H9 (cell line): ENCODE results near the gene RAP1GAP2. TPM values are rescaled to one million over a fixed set of nuclear protein-coding genes. Genes with fewer than 3 reads are reported as not detected.

Source experiments
- DNase-seq: peaks from one replicate; pipeline ENCODE4 v3.0.0-alpha.2; 2017
- H2AFZ ChIP-seq: one replicate; pipeline ENCODE4 v1.6.1; 2013; ENCODE audit warnings: mild to moderate bottlenecking, low read length, control low read depth, moderate library complexity
- H2AK5ac ChIP-seq: 2 replicates; pipeline ENCODE4 v1.6.1; 2013; ENCODE audit warnings: low read length, control low read depth, mixed read lengths; ENCODE audit not compliant: insufficient read length
- H2BK120ac ChIP-seq: one replicate; pipeline ENCODE4 v1.6.1; 2013; ENCODE audit warnings: low read depth, mild to moderate bottlenecking, low read length, control low read depth, inconsistent platforms; ENCODE audit not compliant: poor library complexity, severe bottlenecking
- H2BK12ac ChIP-seq: 2 replicates; pipeline ENCODE4 v1.6.1; 2013; ENCODE audit warnings: low read length, control low read depth, mixed read lengths, low read depth; ENCODE audit not compliant: insufficient read length
- H2BK15ac ChIP-seq: 2 replicates; pipeline ENCODE4 v1.6.1; 2013; ENCODE audit warnings: low read depth, low read length, control low read depth
- H2BK20ac ChIP-seq: one replicate; pipeline ENCODE4 v1.6.1; 2013; ENCODE audit warnings: low read depth, mild to moderate bottlenecking, low read length, control low read depth, inconsistent platforms; ENCODE audit not compliant: poor library complexity, severe bottlenecking
- H2BK5ac ChIP-seq: 2 replicates; pipeline ENCODE4 v1.6.1; 2013; ENCODE audit warnings: low read length, control low read depth, mixed read lengths; ENCODE audit not compliant: insufficient read length
- H3K14ac ChIP-seq: 2 replicates; pipeline ENCODE4 v1.6.1; 2013; ENCODE audit warnings: low read length, control low read depth; ENCODE audit not compliant: insufficient read depth
- H3K18ac ChIP-seq: 2 replicates; pipeline ENCODE4 v1.6.1; 2013; ENCODE audit warnings: low read depth, mild to moderate bottlenecking, mixed read lengths, low read length, control low read depth; ENCODE audit not compliant: insufficient read length
- H3K23ac ChIP-seq: 2 replicates; pipeline ENCODE4 v1.6.1; 2013; ENCODE audit warnings: low read length, control low read depth, mixed read lengths, low read depth; ENCODE audit not compliant: insufficient read length
- H3K23me2 ChIP-seq: 2 replicates; pipeline ENCODE4 v1.6.1; 2013; ENCODE audit warnings: low read depth, mild to moderate bottlenecking, mixed read lengths, low read length, control low read depth; ENCODE audit not compliant: insufficient read length, poor library complexity, severe bottlenecking
- H3K27ac ChIP-seq: 2 replicates; pipeline ENCODE4 v1.5.1; 2013; ENCODE audit warnings: low read length, control low read depth, mixed read lengths, low read depth; ENCODE audit not compliant: insufficient read length
- H3K27me3 ChIP-seq: 2 replicates; pipeline ENCODE4 v1.6.1; 2013; ENCODE audit warnings: low read length, control low read depth, inconsistent platforms; ENCODE audit not compliant: insufficient read depth
- H3K4ac ChIP-seq: 2 replicates; pipeline ENCODE4 v1.6.1; 2013; ENCODE audit warnings: low read depth, mild to moderate bottlenecking, control low read depth, inconsistent platforms, low read length, moderate library complexity
- H3K4me1 ChIP-seq: 2 replicates; pipeline ENCODE4 v1.6.1; 2013; ENCODE audit warnings: low read length, control low read depth, inconsistent platforms; ENCODE audit not compliant: insufficient read depth
- H3K4me2 ChIP-seq: 2 replicates; pipeline ENCODE4 v1.6.1; 2013; ENCODE audit warnings: low read length, control low read depth, mixed read lengths; ENCODE audit not compliant: insufficient read length, insufficient read depth
- H3K56ac ChIP-seq: 2 replicates; pipeline ENCODE4 v1.6.1; 2013; ENCODE audit warnings: low read depth, mild to moderate bottlenecking, mixed read lengths, low read length, control low read depth; ENCODE audit not compliant: insufficient read length
- H3K79me1 ChIP-seq: 2 replicates; pipeline ENCODE4 v1.6.1; 2013; ENCODE audit warnings: low read depth, mild to moderate bottlenecking, moderate library complexity, low read length, control low read depth, inconsistent platforms; ENCODE audit not compliant: insufficient read depth, poor library complexity, severe bottlenecking
- H3K79me2 ChIP-seq: 2 replicates; pipeline ENCODE4 v1.6.1; 2013; ENCODE audit warnings: low read length, control low read depth, inconsistent platforms; ENCODE audit not compliant: insufficient read depth
- H3K9ac ChIP-seq: 2 replicates; pipeline ENCODE4 v1.6.1; 2013; ENCODE audit warnings: low read length, control low read depth, mixed read lengths; ENCODE audit not compliant: insufficient read length; ENCODE audit errors: extremely low read depth
- H3K9me3 ChIP-seq: one replicate; pipeline ENCODE4 v1.6.1; 2013; ENCODE audit warnings: low read depth, low read length, inconsistent platforms; ENCODE audit not compliant: control insufficient read depth
- H3T11ph ChIP-seq: one replicate; pipeline ENCODE4 v1.6.1; 2013; ENCODE audit warnings: mild to moderate bottlenecking, low read length, control low read depth, inconsistent platforms
- H4K20me1 ChIP-seq: one replicate; pipeline ENCODE4 v1.6.1; 2013; ENCODE audit not compliant: control insufficient read depth, insufficient read length, insufficient read depth
- H4K5ac ChIP-seq: 2 replicates; pipeline ENCODE4 v1.6.1; 2013; ENCODE audit warnings: low read depth, mild to moderate bottlenecking, mixed read lengths, low read length, control low read depth; ENCODE audit not compliant: insufficient read length
- H4K8ac ChIP-seq: replicated peaks from 2 replicates; pipeline ENCODE4 v1.6.1; 2013; ENCODE audit warnings: low read length, control low read depth, mixed read lengths, low read depth; ENCODE audit not compliant: insufficient read length
- H4K91ac ChIP-seq: 2 replicates; pipeline ENCODE4 v1.6.1; 2013; ENCODE audit warnings: low read depth, mild to moderate bottlenecking, moderate library complexity, mixed read lengths, low read length, control low read depth; ENCODE audit not compliant: insufficient read length
- H3K27ac Mint-ChIP-seq, 3 experiments: 2 replicates in 2 of 3; 3 replicates in 1 of 3; pipeline ENCODE4 v1.8.0; 2020 to 2021; ENCODE audit warnings: mixed read lengths in 3 of 3, mild to moderate bottlenecking in 1 of 3, moderate library complexity in 1 of 3
- H3K27me3 Mint-ChIP-seq: 2 replicates; pipeline ENCODE4 v1.8.0; 2021; ENCODE audit warnings: low read depth, mild to moderate bottlenecking, moderate library complexity, mixed read lengths
- H3K36me3 Mint-ChIP-seq, 3 experiments: 2 replicates in 2 of 3; 3 replicates in 1 of 3; pipeline ENCODE4 v1.8.0; 2020 to 2021; ENCODE audit warnings: low read depth in 3 of 3, mixed read lengths in 3 of 3; ENCODE audit not compliant: insufficient read depth in 1 of 3
- H3K4me1 Mint-ChIP-seq, 2 experiments: 2 replicates each; pipeline ENCODE4 v1.8.0; 2020; ENCODE audit warnings: mixed read lengths in 2 of 2
- H3K4me3 Mint-ChIP-seq, 2 experiments: 2 replicates in 1 of 2; 3 replicates in 1 of 2; pipeline ENCODE4 v1.8.0; 2020 to 2021; ENCODE audit warnings: mild to moderate bottlenecking in 2 of 2, mixed read lengths in 2 of 2, moderate library complexity in 1 of 2
- H3K9me3 Mint-ChIP-seq, 2 experiments: 2 replicates in 1 of 2; 3 replicates in 1 of 2; pipeline ENCODE4 v1.8.0; 2020; ENCODE audit warnings: mild to moderate bottlenecking in 2 of 2, mixed read lengths in 2 of 2, moderate library complexity in 1 of 2
- CTCF ChIP-seq: fragments of 200-600 bp; sonication (generic); conservative IDR thresholded peaks from 3 replicates; pipeline ENCODE4 v1.8.0; 2021; ENCODE audit warnings: antibody characterized with exemption, mild to moderate bottlenecking
- WGBS: extraction: QIAGEN DNeasy Blood & Tissue Kit; methylation state at CpG from one replicate; pipeline ENCODE4 v1.1.7; 2013; ENCODE audit warnings: missing lambda C conversion rate, low lambda C conversion rate, mixed read lengths; ENCODE audit not compliant: insufficient read length; ENCODE audit errors: extremely low coverage; 5-methylcytosine and 5-hydroxymethylcytosine counted together
- total RNA-seq: library from RNA; stranded (reverse); gene quantifications from 2 replicates; pipeline ENCODE4 v1.2.1, GENCODE V29; 2021

The RAP1GAP2 gene
- total RNA-seq, 1 experiment from 2014 or later: 33.8 TPM

DNA sequence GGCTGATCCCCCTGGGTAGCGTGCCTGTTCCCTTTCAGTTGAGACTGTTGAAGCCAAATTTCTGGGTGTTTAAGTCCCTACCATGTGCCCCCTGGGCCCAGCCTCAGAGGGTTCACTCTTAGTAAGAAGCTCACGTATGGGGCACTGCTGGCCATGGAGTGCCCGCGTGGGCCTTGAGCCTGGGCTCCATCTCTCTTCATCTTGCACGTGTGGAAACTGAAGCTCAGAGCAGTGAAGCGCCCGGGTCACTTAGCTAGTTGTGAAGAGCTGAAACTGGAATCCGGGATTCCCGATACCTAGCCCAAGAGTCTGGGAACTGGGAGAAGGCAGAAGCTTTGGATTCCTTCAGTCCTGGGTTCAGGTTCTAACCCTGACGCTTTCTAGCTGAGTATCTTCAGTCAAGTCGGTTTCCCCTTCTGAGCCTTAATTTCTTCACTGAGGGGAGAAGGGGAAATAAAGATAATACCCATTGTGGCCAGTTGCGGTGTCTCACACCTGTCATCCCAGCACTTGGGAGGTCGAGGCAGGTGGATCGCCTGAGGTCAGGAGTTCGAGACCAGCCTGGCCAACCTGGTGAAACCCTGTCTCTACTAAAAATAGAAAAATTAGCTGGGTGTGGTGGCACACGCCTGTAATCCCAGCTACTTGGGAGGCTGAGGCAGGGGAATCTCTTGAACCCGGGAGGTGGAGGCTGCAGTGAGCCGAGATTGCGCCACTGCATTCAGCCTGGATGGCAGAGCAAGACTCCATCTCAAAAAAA, 163.3 kb downstream of the RAP1GAP2 start:
- Mint-ChIP-seq H3K4me1 (peaks cover 47 to 54% of the 10 kb centered on the region in 2 experiments), H3K9me3 (no peaks in the 10 kb centered on the region; a peak in 1 of 5 replicates), H3K4me3 (no peak overlapping the region), H3K27me3 (no peaks in the 10 kb centered on the region), H3K36me3 (peaks cover 0 to 2% (median 0%) of the 10 kb centered on the region in 3 experiments; a peak in 1 of 7 replicates), H3K27ac (peak overlapping the region; percentile 24 to 93 (median 52); a peak in 4 of 7 replicates)
- no peak overlapping the region for H2BK20ac ChIP-seq
- H3K27me3 ChIP-seq: no peaks in the 10 kb centered on the region
- H3K79me1 ChIP-seq: no peaks in the 10 kb centered on the region
- no peak overlapping the region for H2AFZ ChIP-seq
- peaks cover 3% of the 10 kb centered on the region; the same call in 1 of the 2 replicates for H3K4me1 ChIP-seq
- H3T11ph ChIP-seq: no peak overlapping the region
- H3K4me2 ChIP-seq: no peak overlapping the region
- H3K9me3 ChIP-seq: no peaks in the 10 kb centered on the region
- H4K5ac ChIP-seq: no peak overlapping the region
- no peak overlapping the region for H2BK12ac ChIP-seq
- H3K18ac ChIP-seq: no peak overlapping the region
- WGBS: no CpG with 5 or more reads among the region's 19 CpGs
- no peak overlapping the region for H4K91ac ChIP-seq
- no peak overlapping the region for H3K56ac ChIP-seq
- no peak overlapping the region for H2BK15ac ChIP-seq
- no peaks in the 10 kb centered on the region for H4K20me1 ChIP-seq
- H3K79me2 ChIP-seq: 0 out of 2 replicates have a peak, but pooled peaks cover 3% of the 10 kb centered on the region
- H2BK120ac ChIP-seq: no peak overlapping the region
- peak; percentile 32 for DNase-seq
- H3K14ac ChIP-seq: no peak overlapping the region
- no peak overlapping the region for H3K4ac ChIP-seq
- H3K9ac ChIP-seq: no peak overlapping the region
- H3K23ac ChIP-seq: no peak overlapping the region
- H4K8ac ChIP-seq: no peak overlapping the region
- H3K27ac ChIP-seq: no peak overlapping the region
- H2BK5ac ChIP-seq: no peak overlapping the region
- TF ChIP-seq CTCF: no peak
- no peak overlapping the region for H2AK5ac ChIP-seq
- no peaks in the 10 kb centered on the region for H3K23me2 ChIP-seq
